ENCODE measurements around the gene ASCL3.
"Not testable (repeated sequence)": the region's sequence is repeated elsewhere in the genome, so short reads cannot be mapped to it uniquely, and the experiment has no call there.

Gene ASCL3

GRCh38 chr11:8942518-8943066, at the start of gene ASCL3:
Gene ASCL3 (minus strand): TSS chr11:8943016. CDS start chr11:8938161, 4,855 bp downstream.
- DNase-seq = no peak

GRCh38 chr11:8989453-8989852, 46.6 kb upstream of the ASCL3 start:
- DNase-seq = no peak

- no peak for DNase-seq
These were observed 45.8 kb upstream of the ASCL3 start for GRCh38 chr11:8988329-8989234.

GRCh38 chr11:8987446-8987845, 44.6 kb upstream of the ASCL3 start:
- no peak for DNase-seq

- not testable (repeated sequence) for DNase-seq
These were observed 44.0 kb upstream of the ASCL3 start for GRCh38 chr11:8986772-8987171.

- DNase-seq = no peak
These were observed 42.6 kb upstream of the ASCL3 start for GRCh38 chr11:8985462-8985861.

GRCh38 chr11:8983552-8983951, 40.7 kb upstream of the ASCL3 start:
- DNase-seq = no peak

- DNase-seq = no peak
These were observed 37.7 kb upstream of the ASCL3 start for GRCh38 chr11:8980485-8980884.

GRCh38 chr11:8979365-8979764, 36.5 kb upstream of the ASCL3 start:
- not testable (repeated sequence) for DNase-seq

GRCh38 chr11:8973121-8973520, 30.3 kb upstream of the ASCL3 start:
- no peak for DNase-seq

- DNase-seq = no peak
These were observed 29.1 kb upstream of the ASCL3 start for GRCh38 chr11:8971924-8972316.

GRCh38 chr11:8971196-8971923, 28.5 kb upstream of the ASCL3 start:
- DNase-seq = no peak

GRCh38 chr11:8967184-8967583, 24.4 kb upstream of the ASCL3 start:
- DNase-seq = no peak

GRCh38 chr11:8964324-8965320, 21.8 kb upstream of the ASCL3 start, which contains the start of gene TMEM9B:
Gene TMEM9B (minus strand): TSS chr11:8964442. CDS start chr11:8964313, 129 bp downstream.
- peak; percentile 76 for DNase-seq

GRCh38 chr11:8963569-8964323, 20.9 kb upstream of the ASCL3 start:
- DNase-seq = peak; percentile 73

GRCh38 chr11:8962841-8963240, 20.0 kb upstream of the ASCL3 start:
- DNase-seq = no peak

GRCh38 chr11:8961401-8961800, 18.6 kb upstream of the ASCL3 start:
- no peak for DNase-seq

GRCh38 chr11:8959546-8960166, 16.8 kb upstream of the ASCL3 start:
- peak; percentile 20 for DNase-seq

- DNase-seq = no peak
These were observed 14.0 kb upstream of the ASCL3 start for GRCh38 chr11:8956860-8957259.

GRCh38 chr11:8948886-8949285, 6.1 kb upstream of the ASCL3 start:
- no peak for DNase-seq

All from KG1 (cell line).